ENCODE data around the gene SBF1. TPM values are rescaled to one million over a fixed set of nuclear protein-coding genes. Genes with fewer than 3 reads are reported as not detected.
A peak's percentile ranks its signal among the peaks of the same experiment; 100 is the strongest.

SBF1 gene
- total and polyA plus RNA-seq, 2 of the 13 experiments (the other 11 are each of a cell fraction or from before 2014, with no cell fraction given) = 31.7 to 40.9 TPM

GRCh38 chr22:50507991-50508884 is 33.4 kb upstream of the SBF1 start, which contains the start of gene NCAPH2 (continued):
- no peak for TF ChIP-seq RFX3 (CRISPR knock-in tag; IDR thresholded peaks at IDR 0.05)
- TF ChIP-seq ATF2 (CRISPR knock-in tag; IDR thresholded peaks at IDR 0.05) = peak; percentile 95
- peak; percentile 78 for TF ChIP-seq SRY (CRISPR knock-in tag; IDR thresholded peaks at IDR 0.05)
- TF ChIP-seq ZEB1 (IDR thresholded peaks at IDR 0.05; ENCODE audit: insufficient replicate concordance, low read depth) = no peak
- no peak for TF ChIP-seq SP140L (CRISPR knock-in tag; IDR thresholded peaks at IDR 0.05; ENCODE audit: borderline replicate concordance)
- no peak for TF ChIP-seq SIX1 (CRISPR knock-in tag; IDR thresholded peaks at IDR 0.05; ENCODE audit: borderline replicate concordance)
- TF ChIP-seq NR3C1 (CRISPR knock-in tag; IDR thresholded peaks at IDR 0.05) = no peak
- no peak for TF ChIP-seq ZBTB40 (IDR thresholded peaks at IDR 0.05)
- TF ChIP-seq ZBTB40 (CRISPR knock-in tag; IDR thresholded peaks at IDR 0.05) = peak; percentile 19; the same call in 1 of the 2 replicates
- peak; percentile 79 for TF ChIP-seq RBFOX2 (IDR thresholded peaks at IDR 0.05; ENCODE audit: low read depth, low read length)
- no peak for TF ChIP-seq ZNF562 (CRISPR knock-in tag; IDR thresholded peaks at IDR 0.05; ENCODE audit: borderline replicate concordance)
- TF ChIP-seq, protein P1, sequence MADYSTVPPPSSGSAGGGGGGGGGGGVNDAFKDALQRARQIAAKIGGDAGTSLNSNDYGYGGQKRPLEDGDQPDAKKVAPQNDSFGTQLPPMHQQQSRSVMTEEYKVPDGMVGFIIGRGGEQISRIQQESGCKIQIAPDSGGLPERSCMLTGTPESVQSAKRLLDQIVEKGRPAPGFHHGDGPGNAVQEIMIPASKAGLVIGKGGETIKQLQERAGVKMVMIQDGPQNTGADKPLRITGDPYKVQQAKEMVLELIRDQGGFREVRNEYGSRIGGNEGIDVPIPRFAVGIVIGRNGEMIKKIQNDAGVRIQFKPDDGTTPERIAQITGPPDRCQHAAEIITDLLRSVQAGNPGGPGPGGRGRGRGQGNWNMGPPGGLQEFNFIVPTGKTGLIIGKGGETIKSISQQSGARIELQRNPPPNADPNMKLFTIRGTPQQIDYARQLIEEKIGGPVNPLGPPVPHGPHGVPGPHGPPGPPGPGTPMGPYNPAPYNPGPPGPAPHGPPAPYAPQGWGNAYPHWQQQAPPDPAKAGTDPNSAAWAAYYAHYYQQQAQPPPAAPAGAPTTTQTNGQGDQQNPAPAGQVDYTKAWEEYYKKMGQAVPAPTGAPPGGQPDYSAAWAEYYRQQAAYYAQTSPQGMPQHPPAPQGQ (CRISPR knock-in tag; IDR thresholded peaks at IDR 0.05; ENCODE audit: borderline replicate concordance) = no peak
- peak; percentile 17; the same call in 1 of the 2 replicates for TF ChIP-seq SOX5 (CRISPR knock-in tag; IDR thresholded peaks at IDR 0.05; ENCODE audit: borderline replicate concordance)
- TF ChIP-seq MYC (CRISPR knock-in tag; IDR thresholded peaks at IDR 0.05; ENCODE audit: borderline replicate concordance) = peak; percentile 68; the same call in 1 of the 2 replicates
- peak; percentile 74 for TF ChIP-seq MAX (IDR thresholded peaks at IDR 0.05)
- no peak for TF ChIP-seq ZNF567 (CRISPR knock-in tag; IDR thresholded peaks at IDR 0.05; ENCODE audit: borderline replicate concordance)

Measured in HepG2 (cell line).